ENCODE data around the gene KCNJ15.

GRCh38 chr21:38326899-38327298 is 70.1 kb downstream of the KCNJ15 start:
- TF ChIP-seq, protein P1, sequence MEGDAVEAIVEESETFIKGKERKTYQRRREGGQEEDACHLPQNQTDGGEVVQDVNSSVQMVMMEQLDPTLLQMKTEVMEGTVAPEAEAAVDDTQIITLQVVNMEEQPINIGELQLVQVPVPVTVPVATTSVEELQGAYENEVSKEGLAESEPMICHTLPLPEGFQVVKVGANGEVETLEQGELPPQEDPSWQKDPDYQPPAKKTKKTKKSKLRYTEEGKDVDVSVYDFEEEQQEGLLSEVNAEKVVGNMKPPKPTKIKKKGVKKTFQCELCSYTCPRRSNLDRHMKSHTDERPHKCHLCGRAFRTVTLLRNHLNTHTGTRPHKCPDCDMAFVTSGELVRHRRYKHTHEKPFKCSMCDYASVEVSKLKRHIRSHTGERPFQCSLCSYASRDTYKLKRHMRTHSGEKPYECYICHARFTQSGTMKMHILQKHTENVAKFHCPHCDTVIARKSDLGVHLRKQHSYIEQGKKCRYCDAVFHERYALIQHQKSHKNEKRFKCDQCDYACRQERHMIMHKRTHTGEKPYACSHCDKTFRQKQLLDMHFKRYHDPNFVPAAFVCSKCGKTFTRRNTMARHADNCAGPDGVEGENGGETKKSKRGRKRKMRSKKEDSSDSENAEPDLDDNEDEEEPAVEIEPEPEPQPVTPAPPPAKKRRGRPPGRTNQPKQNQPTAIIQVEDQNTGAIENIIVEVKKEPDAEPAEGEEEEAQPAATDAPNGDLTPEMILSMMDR (IDR thresholded peaks at IDR 0.05 in 2 of 3, conservative IDR thresholded peaks at IDR 0.05 in 1 of 3; ENCODE audit: borderline replicate concordance in 1 of 3, insufficient read depth in 1 of 3, low read depth in 2 of 3, low read length in 2 of 3): no peak
- no peak for TF ChIP-seq POLR2A (IDR thresholded peaks at IDR 0.05; ENCODE audit: borderline replicate concordance, extremely low read depth, insufficient read depth, insufficient read length)
- TF ChIP-seq EZH2 (IDR thresholded peaks at IDR 0.05): no peak
- no peak for TF ChIP-seq FOSL1 (IDR thresholded peaks at IDR 0.05; ENCODE audit: low read depth)
- no peak for TF ChIP-seq ELF1 (IDR thresholded peaks at IDR 0.05; ENCODE audit: borderline replicate concordance, low read depth)

Data from HCT116 (cell line).